Uterus (tissue), 3 donors: ENCODE measurements around the gene MSL3B.

Source experiments
- DNase-seq, 2 donors: peaks; one replicate each; pipeline ENCODE4 v3.0.0-alpha.2; 2019 to 2020
- H3K27ac ChIP-seq, 2 donors: fragments of 200-600 bp; sonication (generic); 1 replicate in 1 of 2; 2 replicates in 1 of 2; pipeline ENCODE4 v1.5.1; 2016 to 2018
- H3K27me3 ChIP-seq, 2 donors: fragments of 200-600 bp; sonication (generic); one replicate each; pipeline ENCODE4 v1.5.1; 2018 to 2019; ENCODE audit warnings: control low read depth in 1 of 2
- H3K36me3 ChIP-seq, 2 donors: fragments of 200-600 bp; sonication (generic); one replicate each; pipeline ENCODE4 v1.5.1; 2019; ENCODE audit warnings: control low read depth in 1 of 2
- H3K4me1 ChIP-seq, 2 donors: fragments of 200-600 bp; sonication (generic); one replicate each; pipeline ENCODE4 v1.5.1; 2018 to 2019; ENCODE audit warnings: control low read depth in 1 of 2
- H3K4me3 ChIP-seq, 2 donors: fragments of 200-600 bp; sonication (generic); 1 replicate in 1 of 2; 2 replicates in 1 of 2; pipeline ENCODE4 v1.5.1; 2018 to 2019; ENCODE audit warnings: mild to moderate bottlenecking in 1 of 2
- H3K9me3 ChIP-seq, 2 donors: fragments of 200-600 bp; sonication (generic); one replicate each; pipeline ENCODE4 v1.5.1; 2019; ENCODE audit warnings: control low read depth in 1 of 2
- CTCF ChIP-seq, 4 experiments: fragments of 200-600 bp in 2 of 4; fragments of 450-650 bp in 2 of 4; sonication (generic) in 2 of 4; IDR thresholded peaks; one replicate each; pipeline ENCODE4 v1.5.1; 2016 to 2019; ENCODE audit warnings: antibody characterized with exemption in 4 of 4, mild to moderate bottlenecking in 2 of 4, moderate library complexity in 1 of 4
- POLR2A ChIP-seq, 2 donors: fragments of 450-650 bp; IDR thresholded peaks; one replicate each; pipeline ENCODE4 v1.6.1; 2016; ENCODE audit warnings: antibody characterized with exemption in 2 of 2, mild to moderate bottlenecking in 1 of 2, moderate library complexity in 1 of 2
- intact Hi-C: fragments of 100-400 bp; cut with DNase I; formaldehyde crosslinking; loops from one replicate; pipeline ENCODE4 v1.15.1; 2023; ENCODE audit warnings: low total_unique reads
- donor health status: DM: yes; HTN: yes; CAD: no.

The MSL3B gene

GRCh38 chr2:233857511-233858141 lies 10.6 kb downstream of the MSL3B start:
- DNase-seq = no peak
- Histone ChIP-seq H3K36me3 (no peaks in the 10 kb centered on the region), H3K27me3 (no peaks in the 10 kb centered on the region), H3K27ac (no peak overlapping the region), H3K9me3 (no peaks in the 10 kb centered on the region), H3K4me3 (no peak overlapping the region), H3K4me1 (peaks cover 0 to 7% of the 10 kb centered on the region in 2 donors)
- intact Hi-C loops = no loop called here
- TF ChIP-seq POLR2A (IDR thresholded peaks at IDR 0.05) (no peak), CTCF (IDR thresholded peaks at IDR 0.05) (no peak)

- Histone ChIP-seq H3K36me3 (no peaks in the 10 kb centered on the region), H3K4me3 (no peak overlapping the region), H3K27ac (no peak overlapping the region), H3K4me1 (peaks cover 0 to 7% of the 10 kb centered on the region in 2 donors), H3K27me3 (no peaks in the 10 kb centered on the region), H3K9me3 (no peaks in the 10 kb centered on the region)
- TF ChIP-seq CTCF (IDR thresholded peaks at IDR 0.05) (no peak), POLR2A (IDR thresholded peaks at IDR 0.05) (no peak)
- no peak for DNase-seq
- intact Hi-C loops = no loop called here
These were observed 12.0 kb downstream of the MSL3B start for GRCh38 chr2:233856184-233856583.

DNA sequence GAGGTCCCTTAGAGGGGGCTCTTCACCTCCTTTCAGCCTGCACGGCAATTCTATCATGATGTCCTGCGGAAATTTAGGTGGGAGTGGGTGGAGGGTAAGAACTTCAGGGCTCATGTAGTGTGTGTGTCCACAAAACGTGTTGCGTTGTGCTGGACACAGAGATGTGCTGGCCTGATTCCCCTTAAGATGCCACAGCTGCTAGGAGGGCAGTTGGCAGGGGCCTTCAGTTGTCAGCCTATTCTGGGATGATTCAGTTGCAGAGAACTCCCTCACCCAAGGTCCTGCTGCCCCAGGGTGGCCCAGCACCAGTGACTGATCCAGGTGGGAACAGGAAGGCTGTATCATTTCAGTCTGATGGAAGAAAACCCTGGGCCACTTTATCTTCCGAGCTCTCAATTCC lies 12.8 kb downstream of the MSL3B start:
- H3K36me3 ChIP-seq = no peaks in the 10 kb centered on the region
- TF ChIP-seq POLR2A (IDR thresholded peaks at IDR 0.05) (no peak), CTCF (IDR thresholded peaks at IDR 0.05) (no peak)
- no peak overlapping the region for H3K4me3 ChIP-seq
- no peak overlapping the region for H3K27ac ChIP-seq
- intact Hi-C loops = no loop called here
- DNase-seq = no peak
- no peaks in the 10 kb centered on the region for H3K9me3 ChIP-seq
- peaks cover 0 to 7% of the 10 kb centered on the region in 2 donors for H3K4me1 ChIP-seq
- H3K27me3 ChIP-seq = no peaks in the 10 kb centered on the region

DNA sequence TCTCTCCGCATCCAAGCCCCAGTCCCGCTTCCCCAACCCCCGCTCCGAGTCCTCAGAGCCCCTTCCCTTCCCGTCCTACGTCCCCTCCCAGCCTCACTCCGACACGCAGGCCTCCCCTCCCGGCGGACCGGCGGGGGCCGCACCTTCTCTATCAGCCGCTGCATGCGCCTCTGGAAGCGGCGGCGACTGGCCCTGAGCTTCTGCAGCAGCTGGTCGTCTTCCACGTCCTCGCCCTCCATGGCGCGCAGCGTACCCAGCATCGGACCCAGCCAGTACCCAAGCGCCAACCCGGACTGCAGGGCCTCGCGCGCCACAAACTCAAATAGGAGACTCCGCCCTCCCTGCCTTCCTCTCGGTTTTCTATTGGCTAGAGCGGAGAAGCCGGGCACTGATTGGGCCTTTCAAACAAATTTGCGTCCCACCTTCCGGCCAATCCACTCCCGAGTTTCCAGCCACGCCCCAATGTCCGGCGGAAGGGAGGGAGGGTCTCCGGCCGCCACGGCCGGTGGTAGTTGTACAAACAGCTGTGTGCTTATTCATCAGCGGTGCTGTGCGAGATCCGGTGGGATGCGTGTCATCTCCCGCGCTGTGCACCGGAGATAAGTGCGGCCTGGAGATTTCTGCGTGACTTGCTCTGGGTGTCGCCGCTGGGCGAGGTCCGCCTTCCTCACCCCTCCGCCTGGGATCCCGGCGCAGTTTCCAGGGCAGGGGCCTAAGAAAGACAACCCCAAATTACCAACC lies 13.8 kb downstream of the MSL3B start, which contains the start of gene HJURP:
TSS of gene HJURP (minus strand) at position 295 of the 741 bp plus-strand sequence. CDS start at position 260, 35 bp downstream.
- Histone ChIP-seq H3K36me3 (no peaks in the 10 kb centered on the region), H3K27me3 (no peaks in the 10 kb centered on the region), H3K9me3 (no peaks in the 10 kb centered on the region), H3K27ac (peak within 1 kb of the TSS; percentile 38 to 68), H3K4me1 (peaks cover 0 to 7% of the 10 kb centered on the region in 2 donors), H3K4me3 (peak within 1 kb of the TSS; percentile 62 to 64)
- intact Hi-C loops = no loop called here
- TF ChIP-seq CTCF (IDR thresholded peaks at IDR 0.05) (no peak), POLR2A (IDR thresholded peaks at IDR 0.05) (peak; percentile 30 to 44)
- peak; percentile 90 for DNase-seq

DNA sequence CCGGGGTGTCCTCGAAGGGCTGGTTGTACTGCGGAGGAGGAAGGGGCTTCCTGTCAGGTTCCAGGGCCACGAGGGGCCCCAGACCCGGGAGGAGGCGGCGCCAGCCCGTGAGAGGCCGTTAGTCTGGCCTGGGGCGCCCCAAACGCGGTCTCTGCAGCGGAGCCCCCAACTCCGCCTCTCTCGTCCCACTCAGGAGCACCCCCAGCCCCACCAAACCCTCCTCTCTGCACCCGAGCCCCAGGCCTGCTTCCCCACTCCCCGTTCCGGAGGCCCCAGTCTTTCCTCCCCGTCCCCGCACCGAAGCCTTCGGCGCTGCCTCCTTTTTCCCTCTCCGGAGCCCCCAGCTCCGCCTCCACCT lies 14.3 kb downstream of the MSL3B start:
- DNase-seq = no peak
- no peaks in the 10 kb centered on the region for H3K36me3 ChIP-seq
- intact Hi-C loops = no loop called here
- no peaks in the 10 kb centered on the region for H3K27me3 ChIP-seq
- H3K27ac ChIP-seq = no peak overlapping the region
- TF ChIP-seq POLR2A (IDR thresholded peaks at IDR 0.05) (no peak), CTCF (IDR thresholded peaks at IDR 0.05) (no peak)
- no peaks in the 10 kb centered on the region for H3K9me3 ChIP-seq
- peak overlapping the region; percentile 62 to 64 for H3K4me3 ChIP-seq
- H3K4me1 ChIP-seq = peaks cover 0 to 7% of the 10 kb centered on the region in 2 donors
